H9 (cell line): Measurements from ENCODE around the gene RIMBP3C. TPM values are rescaled to one million over a fixed set of nuclear protein-coding genes. Genes with fewer than 3 reads are reported as not detected.
"Not testable (repeated sequence)": the region's sequence is repeated elsewhere in the genome, so short reads cannot be mapped to it uniquely, and the experiment has no call there.

Experiments
- DNase-seq: peaks from one replicate; pipeline ENCODE4 v3.0.0-alpha.2; 2017
- H2AFZ ChIP-seq: one replicate; pipeline ENCODE4 v1.6.1; 2013; ENCODE audit warnings: mild to moderate bottlenecking, low read length, control low read depth, moderate library complexity
- H2AK5ac ChIP-seq: 2 replicates; pipeline ENCODE4 v1.6.1; 2013; ENCODE audit warnings: low read length, control low read depth, mixed read lengths; ENCODE audit not compliant: insufficient read length
- H2BK120ac ChIP-seq: one replicate; pipeline ENCODE4 v1.6.1; 2013; ENCODE audit warnings: low read depth, mild to moderate bottlenecking, low read length, control low read depth, inconsistent platforms; ENCODE audit not compliant: poor library complexity, severe bottlenecking
- H2BK12ac ChIP-seq: 2 replicates; pipeline ENCODE4 v1.6.1; 2013; ENCODE audit warnings: low read length, control low read depth, mixed read lengths, low read depth; ENCODE audit not compliant: insufficient read length
- H2BK15ac ChIP-seq: 2 replicates; pipeline ENCODE4 v1.6.1; 2013; ENCODE audit warnings: low read depth, low read length, control low read depth
- H2BK20ac ChIP-seq: one replicate; pipeline ENCODE4 v1.6.1; 2013; ENCODE audit warnings: low read depth, mild to moderate bottlenecking, low read length, control low read depth, inconsistent platforms; ENCODE audit not compliant: poor library complexity, severe bottlenecking
- H2BK5ac ChIP-seq: 2 replicates; pipeline ENCODE4 v1.6.1; 2013; ENCODE audit warnings: low read length, control low read depth, mixed read lengths; ENCODE audit not compliant: insufficient read length
- H3K14ac ChIP-seq: 2 replicates; pipeline ENCODE4 v1.6.1; 2013; ENCODE audit warnings: low read length, control low read depth; ENCODE audit not compliant: insufficient read depth
- H3K18ac ChIP-seq: 2 replicates; pipeline ENCODE4 v1.6.1; 2013; ENCODE audit warnings: low read depth, mild to moderate bottlenecking, mixed read lengths, low read length, control low read depth; ENCODE audit not compliant: insufficient read length
- H3K23ac ChIP-seq: 2 replicates; pipeline ENCODE4 v1.6.1; 2013; ENCODE audit warnings: low read length, control low read depth, mixed read lengths, low read depth; ENCODE audit not compliant: insufficient read length
- H3K23me2 ChIP-seq: 2 replicates; pipeline ENCODE4 v1.6.1; 2013; ENCODE audit warnings: low read depth, mild to moderate bottlenecking, mixed read lengths, low read length, control low read depth; ENCODE audit not compliant: insufficient read length, poor library complexity, severe bottlenecking
- H3K27ac ChIP-seq: 2 replicates; pipeline ENCODE4 v1.5.1; 2013; ENCODE audit warnings: low read length, control low read depth, mixed read lengths, low read depth; ENCODE audit not compliant: insufficient read length
- H3K27me3 ChIP-seq: 2 replicates; pipeline ENCODE4 v1.6.1; 2013; ENCODE audit warnings: low read length, control low read depth, inconsistent platforms; ENCODE audit not compliant: insufficient read depth
- H3K4ac ChIP-seq: 2 replicates; pipeline ENCODE4 v1.6.1; 2013; ENCODE audit warnings: low read depth, mild to moderate bottlenecking, control low read depth, inconsistent platforms, low read length, moderate library complexity
- H3K4me1 ChIP-seq: 2 replicates; pipeline ENCODE4 v1.6.1; 2013; ENCODE audit warnings: low read length, control low read depth, inconsistent platforms; ENCODE audit not compliant: insufficient read depth
- H3K4me2 ChIP-seq: 2 replicates; pipeline ENCODE4 v1.6.1; 2013; ENCODE audit warnings: low read length, control low read depth, mixed read lengths; ENCODE audit not compliant: insufficient read length, insufficient read depth
- H3K56ac ChIP-seq: 2 replicates; pipeline ENCODE4 v1.6.1; 2013; ENCODE audit warnings: low read depth, mild to moderate bottlenecking, mixed read lengths, low read length, control low read depth; ENCODE audit not compliant: insufficient read length
- H3K79me1 ChIP-seq: 2 replicates; pipeline ENCODE4 v1.6.1; 2013; ENCODE audit warnings: low read depth, mild to moderate bottlenecking, moderate library complexity, low read length, control low read depth, inconsistent platforms; ENCODE audit not compliant: insufficient read depth, poor library complexity, severe bottlenecking
- H3K79me2 ChIP-seq: 2 replicates; pipeline ENCODE4 v1.6.1; 2013; ENCODE audit warnings: low read length, control low read depth, inconsistent platforms; ENCODE audit not compliant: insufficient read depth
- H3K9ac ChIP-seq: 2 replicates; pipeline ENCODE4 v1.6.1; 2013; ENCODE audit warnings: low read length, control low read depth, mixed read lengths; ENCODE audit not compliant: insufficient read length; ENCODE audit errors: extremely low read depth
- H3K9me3 ChIP-seq: one replicate; pipeline ENCODE4 v1.6.1; 2013; ENCODE audit warnings: low read depth, low read length, inconsistent platforms; ENCODE audit not compliant: control insufficient read depth
- H3T11ph ChIP-seq: one replicate; pipeline ENCODE4 v1.6.1; 2013; ENCODE audit warnings: mild to moderate bottlenecking, low read length, control low read depth, inconsistent platforms
- H4K20me1 ChIP-seq: one replicate; pipeline ENCODE4 v1.6.1; 2013; ENCODE audit not compliant: control insufficient read depth, insufficient read length, insufficient read depth
- H4K5ac ChIP-seq: 2 replicates; pipeline ENCODE4 v1.6.1; 2013; ENCODE audit warnings: low read depth, mild to moderate bottlenecking, mixed read lengths, low read length, control low read depth; ENCODE audit not compliant: insufficient read length
- H4K8ac ChIP-seq: replicated peaks from 2 replicates; pipeline ENCODE4 v1.6.1; 2013; ENCODE audit warnings: low read length, control low read depth, mixed read lengths, low read depth; ENCODE audit not compliant: insufficient read length
- H4K91ac ChIP-seq: 2 replicates; pipeline ENCODE4 v1.6.1; 2013; ENCODE audit warnings: low read depth, mild to moderate bottlenecking, moderate library complexity, mixed read lengths, low read length, control low read depth; ENCODE audit not compliant: insufficient read length
- H3K27ac Mint-ChIP-seq, 3 experiments: 2 replicates in 2 of 3; 3 replicates in 1 of 3; pipeline ENCODE4 v1.8.0; 2020 to 2021; ENCODE audit warnings: mixed read lengths in 3 of 3, mild to moderate bottlenecking in 1 of 3, moderate library complexity in 1 of 3
- H3K27me3 Mint-ChIP-seq: 2 replicates; pipeline ENCODE4 v1.8.0; 2021; ENCODE audit warnings: low read depth, mild to moderate bottlenecking, moderate library complexity, mixed read lengths
- H3K36me3 Mint-ChIP-seq, 3 experiments: 2 replicates in 2 of 3; 3 replicates in 1 of 3; pipeline ENCODE4 v1.8.0; 2020 to 2021; ENCODE audit warnings: low read depth in 3 of 3, mixed read lengths in 3 of 3; ENCODE audit not compliant: insufficient read depth in 1 of 3
- H3K4me1 Mint-ChIP-seq, 2 experiments: 2 replicates each; pipeline ENCODE4 v1.8.0; 2020; ENCODE audit warnings: mixed read lengths in 2 of 2
- H3K4me3 Mint-ChIP-seq, 2 experiments: 2 replicates in 1 of 2; 3 replicates in 1 of 2; pipeline ENCODE4 v1.8.0; 2020 to 2021; ENCODE audit warnings: mild to moderate bottlenecking in 2 of 2, mixed read lengths in 2 of 2, moderate library complexity in 1 of 2
- H3K9me3 Mint-ChIP-seq, 2 experiments: 2 replicates in 1 of 2; 3 replicates in 1 of 2; pipeline ENCODE4 v1.8.0; 2020; ENCODE audit warnings: mild to moderate bottlenecking in 2 of 2, mixed read lengths in 2 of 2, moderate library complexity in 1 of 2
- WGBS: extraction: QIAGEN DNeasy Blood & Tissue Kit; methylation state at CpG from one replicate; pipeline ENCODE4 v1.1.7; 2013; ENCODE audit warnings: missing lambda C conversion rate, low lambda C conversion rate, mixed read lengths; ENCODE audit not compliant: insufficient read length; ENCODE audit errors: extremely low coverage; 5-methylcytosine and 5-hydroxymethylcytosine counted together
- total RNA-seq: library from RNA; stranded (reverse); gene quantifications from 2 replicates; pipeline ENCODE4 v1.2.1, GENCODE V29; 2021

Gene RIMBP3C
- total RNA-seq, 1 experiment from 2014 or later: 0.44 TPM

DNA sequence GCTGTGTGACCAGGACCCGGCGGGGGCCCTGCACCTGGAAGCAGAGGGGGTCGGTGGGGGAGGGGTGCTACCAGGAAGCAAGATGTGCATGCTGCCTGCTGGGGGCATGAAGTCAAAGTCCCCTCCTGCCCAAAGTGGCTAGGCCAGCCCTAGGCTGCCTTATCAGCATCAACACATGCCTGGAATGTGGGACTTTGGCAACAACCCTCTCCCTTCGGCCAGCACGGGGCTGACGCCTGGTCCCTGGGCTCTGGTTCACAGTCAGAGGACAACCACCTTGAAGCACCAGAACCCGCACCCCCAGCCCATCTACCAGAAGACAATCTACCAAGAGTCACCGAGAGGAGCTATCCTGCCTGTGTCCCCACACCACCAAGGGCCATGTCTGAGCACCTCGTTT, 40.9 kb downstream of the RIMBP3C start:
- not testable (repeated sequence) for H2AFZ ChIP-seq, H3K79me2 ChIP-seq, H3K9ac ChIP-seq, H3K27me3 ChIP-seq, H3T11ph ChIP-seq, H3K4ac ChIP-seq, H3K4me2 ChIP-seq, H3K27ac Mint-ChIP-seq, H3K23ac ChIP-seq, H2BK15ac ChIP-seq, H3K4me3 Mint-ChIP-seq, H2BK12ac ChIP-seq, H3K27ac ChIP-seq, H4K20me1 ChIP-seq, H3K18ac ChIP-seq, H3K23me2 ChIP-seq, DNase-seq, H3K27me3 Mint-ChIP-seq, H4K91ac ChIP-seq, H2BK120ac ChIP-seq, H4K8ac ChIP-seq, H3K4me1 ChIP-seq, H2BK5ac ChIP-seq, H3K9me3 Mint-ChIP-seq, H3K56ac ChIP-seq, H3K36me3 Mint-ChIP-seq, H3K14ac ChIP-seq, H3K9me3 ChIP-seq, H3K4me1 Mint-ChIP-seq, H2AK5ac ChIP-seq, H3K79me1 ChIP-seq, H4K5ac ChIP-seq, H2BK20ac ChIP-seq
- WGBS: no CpG with 5 or more reads among the region's 9 CpGs

DNA sequence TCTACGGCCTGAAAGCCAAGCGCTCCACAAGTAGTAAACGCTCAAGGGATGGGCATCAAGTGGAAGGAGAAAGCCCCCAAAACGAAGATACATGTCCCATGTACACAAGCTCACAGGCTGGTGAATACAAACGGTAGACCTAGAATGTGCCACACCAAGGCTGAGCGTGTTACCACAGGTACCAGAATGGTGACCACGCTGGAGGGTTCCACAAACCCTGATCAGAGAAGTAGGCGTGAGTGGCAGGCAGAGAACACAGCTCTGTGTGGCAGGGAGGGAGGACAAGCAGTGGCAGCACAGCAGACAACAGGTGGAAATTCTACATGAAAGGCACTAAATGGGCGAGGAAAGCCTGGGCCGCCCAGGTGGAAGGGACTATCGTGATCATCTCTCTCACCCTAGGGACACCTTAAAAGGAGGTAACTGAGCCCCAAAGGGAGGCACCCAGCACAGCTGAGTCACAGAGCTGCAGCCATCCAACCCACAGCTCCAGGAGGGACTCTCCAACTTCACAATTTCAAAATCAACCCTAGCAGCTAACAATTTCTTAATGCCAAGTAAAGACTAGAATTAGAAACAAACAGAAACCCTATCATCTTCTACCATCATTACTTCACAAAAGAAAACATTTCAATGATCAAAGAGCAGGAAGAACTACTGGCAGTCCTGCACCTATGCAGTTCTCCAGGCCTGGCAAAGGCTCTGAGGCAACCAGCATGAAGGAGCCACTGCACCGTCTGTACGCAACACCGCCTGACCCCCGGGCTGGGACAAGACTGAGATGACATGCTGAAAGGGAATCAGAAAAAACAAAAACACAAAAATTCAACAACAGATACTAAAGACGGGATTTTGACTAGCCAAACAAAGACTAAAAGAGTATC, 51.4 kb downstream of the RIMBP3C start:
- H2BK120ac ChIP-seq, H3K9ac ChIP-seq, H3K23me2 ChIP-seq, H2BK20ac ChIP-seq, H3K4me3 Mint-ChIP-seq, H3K27ac ChIP-seq, H2BK12ac ChIP-seq, H3K27me3 Mint-ChIP-seq, H3K56ac ChIP-seq, H3K36me3 Mint-ChIP-seq, H4K20me1 ChIP-seq, H2AFZ ChIP-seq, H3T11ph ChIP-seq, H3K79me2 ChIP-seq, H2BK15ac ChIP-seq, H3K14ac ChIP-seq, H3K9me3 ChIP-seq, H3K4ac ChIP-seq, H3K4me2 ChIP-seq, H4K91ac ChIP-seq, H4K5ac ChIP-seq, H3K27ac Mint-ChIP-seq, DNase-seq, H3K4me1 Mint-ChIP-seq, H3K79me1 ChIP-seq, H2BK5ac ChIP-seq, H3K4me1 ChIP-seq, H3K18ac ChIP-seq, H4K8ac ChIP-seq, H3K27me3 ChIP-seq, H3K23ac ChIP-seq, H2AK5ac ChIP-seq, H3K9me3 Mint-ChIP-seq: not testable (repeated sequence)
- no CpG with 5 or more reads among the region's 16 CpGs for WGBS
